ENCODE measurements around the gene GIPC2. TPM values are rescaled to one million over a fixed set of nuclear protein-coding genes. Genes with fewer than 3 reads are reported as not detected.

The GIPC2 gene
- polyA plus RNA-seq, 2 of the 4 experiments (the other 2 are of a cell fraction): 0.06 TPM; not detected in 1

DNA sequence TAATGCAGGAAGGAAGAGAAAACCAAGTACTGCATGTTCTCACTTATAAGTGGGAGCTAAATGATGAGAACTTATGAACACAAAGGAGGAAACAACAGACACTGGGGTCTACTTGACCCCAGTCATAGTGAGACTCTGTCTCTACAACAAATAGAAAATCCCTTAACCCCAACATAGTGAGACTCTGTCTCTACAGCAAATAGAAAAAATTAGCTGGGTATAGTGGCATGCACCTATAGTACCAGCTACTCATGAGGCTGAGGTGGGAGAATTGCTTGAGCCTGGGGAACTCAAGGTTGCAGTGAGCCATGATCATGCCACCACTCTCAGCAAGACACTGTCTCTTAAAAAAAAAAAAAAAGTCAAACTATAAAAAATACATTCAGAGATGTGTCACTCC, 42.7 kb downstream of the GIPC2 start:
- TF ChIP-seq ZNF302 (CRISPR knock-in tag; IDR thresholded peaks at IDR 0.05) (no peak), NFE2L2 (conservative IDR thresholded peaks at IDR 0.05; ENCODE audit: low read length) (no peak), CHD2 (IDR thresholded peaks at IDR 0.05; ENCODE audit: low read length, partially characterized antibody) (no peak), MAZ (IDR thresholded peaks at IDR 0.05; ENCODE audit: borderline replicate concordance, low read depth, low read length) (no peak), ELK1 (IDR thresholded peaks at IDR 0.05; ENCODE audit: low read depth, low read length) (no peak), MYC (IDR thresholded peaks at IDR 0.05; ENCODE audit: borderline replicate concordance, low read length) (no peak), JUN (IDR thresholded peaks at IDR 0.05) (no peak), KDM5A (IDR thresholded peaks at IDR 0.05) (no peak), RAD21 (conservative IDR thresholded peaks at IDR 0.05 in 1 of 2, IDR thresholded peaks at IDR 0.05 in 1 of 2) (no peak)
- FAIRE-seq (no peak), ATAC-seq (no peak), DNase-seq (ENCODE audit: low read depth in 1 of 2, low spot score in 1 of 2) (no peak)
- ChIA-PET POLR2A (no interaction called here), CTCF (interaction anchor here (1.2 kb wide), 1 partner anchor 9 kb away, joined by 3 read pairs; no protein-coding TSS in a partner anchor)
- Histone ChIP-seq H3K27ac (no peak overlapping the region), H3K4me1 (peaks cover 8% of the 10 kb centered on the region; the same call in 2 of the 3 replicates), H3K4me2 (no peak overlapping the region), H3K9me3 (no peaks in the 10 kb centered on the region), H3K4me3 (no peak overlapping the region)

DNA sequence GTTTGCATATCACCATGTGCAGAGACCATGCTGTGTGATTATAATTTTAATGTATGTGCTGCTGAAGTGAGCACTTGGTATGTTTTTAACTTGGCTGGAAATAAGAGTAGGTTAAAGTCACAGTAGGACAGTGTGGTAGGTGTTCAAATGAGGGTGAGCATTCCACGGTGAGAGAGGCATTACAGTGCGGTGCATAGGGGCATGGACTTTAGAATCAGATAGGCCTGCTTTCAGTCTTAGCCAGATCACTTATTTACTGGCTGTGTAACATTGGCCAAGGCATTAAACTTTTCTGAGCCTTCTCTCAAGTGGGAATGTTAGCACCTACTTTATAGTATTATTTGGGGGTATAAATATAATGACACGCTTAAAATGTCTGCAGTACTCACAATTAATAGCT, 43.2 kb downstream of the GIPC2 start:
- TF ChIP-seq TFCP2L1 (CRISPR knock-in tag; IDR thresholded peaks at IDR 0.05) (no peak), ZSCAN20 (CRISPR knock-in tag; IDR thresholded peaks at IDR 0.05) (no peak), USF2 (IDR thresholded peaks at IDR 0.05) (no peak), HOXA7 (CRISPR knock-in tag; IDR thresholded peaks at IDR 0.05) (no peak), FOXS1 (CRISPR knock-in tag; IDR thresholded peaks at IDR 0.05) (no peak)
- POLR2A ChIA-PET: no interaction called here
- Histone ChIP-seq H3K27ac (no peak overlapping the region), H3K4me3 (no peak overlapping the region), H3K4me1 (peaks cover 8% of the 10 kb centered on the region; the same call in 2 of the 3 replicates), H3K4me2 (no peak overlapping the region), H3K9me3 (no peaks in the 10 kb centered on the region)
- ATAC-seq (no peak), FAIRE-seq (no peak), DNase-seq (ENCODE audit: low read depth in 1 of 2, low spot score in 1 of 2) (no peak)
- CTCF ChIA-PET: interaction anchor here (1.2 kb wide), 1 partner anchor 9 kb away, joined by 3 read pairs; no protein-coding TSS in a partner anchor
- WGBS (ENCODE audit: missing lambda C conversion rate): 88% methylated on average over 3 of the region's 3 CpGs

GRCh38 chr1:78090472-78091133, 44.8 kb downstream of the GIPC2 start:
- FAIRE-seq (no peak), ATAC-seq (no peak), DNase-seq (ENCODE audit: low read depth in 1 of 2, low spot score in 1 of 2) (no peak)
- Histone ChIP-seq H3K4me2 (no peak overlapping the region), H3K4me3 (no peak overlapping the region), H3K9me3 (no peaks in the 10 kb centered on the region), H3K4me1 (peaks cover 8% of the 10 kb centered on the region; the same call in 2 of the 3 replicates), H3K27ac (no peak overlapping the region)
- ChIA-PET POLR2A (no interaction called here), CTCF (interaction anchor here (1.7 kb wide), 1 partner anchor 12 kb away, joined by 5 read pairs; no protein-coding TSS in a partner anchor)
- WGBS (ENCODE audit: missing lambda C conversion rate): 65% methylated on average over 3 of the region's 3 CpGs
- TF ChIP-seq USF2 (IDR thresholded peaks at IDR 0.05) (no peak), HOXB5 (CRISPR knock-in tag; IDR thresholded peaks at IDR 0.05) (no peak), RARB (CRISPR knock-in tag; IDR thresholded peaks at IDR 0.05) (no peak), EHMT2 (IDR thresholded peaks at IDR 0.05; ENCODE audit: low read depth) (no peak), MAZ (IDR thresholded peaks at IDR 0.05; ENCODE audit: borderline replicate concordance, low read depth, low read length) (no peak), HEYL (CRISPR knock-in tag; IDR thresholded peaks at IDR 0.05) (no peak), CEBPB (IDR thresholded peaks at IDR 0.05) (no peak), HOXA7 (CRISPR knock-in tag; IDR thresholded peaks at IDR 0.05) (no peak), KDM1A (IDR thresholded peaks at IDR 0.05; ENCODE audit: low read depth) (no peak), PHF8 (IDR thresholded peaks at IDR 0.05; ENCODE audit: borderline replicate concordance, low read depth) (no peak), ELK1 (IDR thresholded peaks at IDR 0.05; ENCODE audit: low read depth, low read length) (no peak), MYC (IDR thresholded peaks at IDR 0.05; ENCODE audit: borderline replicate concordance, low read length) (no peak)
- TF ChIP-seq, protein P1, sequence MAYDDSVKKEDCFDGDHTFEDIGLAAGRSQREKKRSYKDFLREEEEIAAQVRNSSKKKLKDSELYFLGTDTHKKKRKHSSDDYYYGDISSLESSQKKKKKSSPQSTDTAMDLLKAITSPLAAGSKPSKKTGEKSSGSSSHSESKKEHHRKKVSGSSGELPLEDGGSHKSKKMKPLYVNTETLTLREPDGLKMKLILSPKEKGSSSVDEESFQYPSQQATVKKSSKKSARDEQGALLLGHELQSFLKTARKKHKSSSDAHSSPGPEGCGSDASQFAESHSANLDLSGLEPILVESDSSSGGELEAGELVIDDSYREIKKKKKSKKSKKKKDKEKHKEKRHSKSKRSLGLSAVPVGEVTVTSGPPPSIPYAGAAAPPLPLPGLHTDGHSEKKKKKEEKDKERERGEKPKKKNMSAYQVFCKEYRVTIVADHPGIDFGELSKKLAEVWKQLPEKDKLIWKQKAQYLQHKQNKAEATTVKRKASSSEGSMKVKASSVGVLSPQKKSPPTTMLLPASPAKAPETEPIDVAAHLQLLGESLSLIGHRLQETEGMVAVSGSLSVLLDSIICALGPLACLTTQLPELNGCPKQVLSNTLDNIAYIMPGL (CRISPR knock-in tag; IDR thresholded peaks at IDR 0.05; ENCODE audit: borderline replicate concordance): no peak
- TF ChIP-seq, protein P2, sequence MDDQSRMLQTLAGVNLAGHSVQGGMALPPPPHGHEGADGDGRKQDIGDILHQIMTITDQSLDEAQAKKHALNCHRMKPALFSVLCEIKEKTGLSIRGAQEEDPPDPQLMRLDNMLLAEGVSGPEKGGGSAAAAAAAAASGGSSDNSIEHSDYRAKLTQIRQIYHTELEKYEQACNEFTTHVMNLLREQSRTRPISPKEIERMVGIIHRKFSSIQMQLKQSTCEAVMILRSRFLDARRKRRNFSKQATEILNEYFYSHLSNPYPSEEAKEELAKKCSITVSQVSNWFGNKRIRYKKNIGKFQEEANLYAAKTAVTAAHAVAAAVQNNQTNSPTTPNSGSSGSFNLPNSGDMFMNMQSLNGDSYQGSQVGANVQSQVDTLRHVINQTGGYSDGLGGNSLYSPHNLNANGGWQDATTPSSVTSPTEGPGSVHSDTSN (IDR thresholded peaks at IDR 0.05): no peak
